SKM-1 treated with dmso at 0.1 percent for 144 hours (cell line): ENCODE data around the gene CACNA1I.

ENCODE experiments used
- DNase-seq: peaks from one replicate; lab custom pipeline; 2025; ENCODE audit not compliant: unreplicated experiment; lab: John Stamatoyannopoulos, UW

The CACNA1I gene

GRCh38 chr22:39664485-39665200 lies 94.1 kb downstream of the CACNA1I start:
- DNase-seq = no peak

- no peak for DNase-seq
Measured at GRCh38 chr22:39665229-39665628, 94.7 kb downstream of the CACNA1I start.

GRCh38 chr22:39665661-39666431 lies 95.3 kb downstream of the CACNA1I start:
- no peak for DNase-seq

GRCh38 chr22:39666495-39666894 lies 95.9 kb downstream of the CACNA1I start:
- no peak for DNase-seq

- DNase-seq = no peak
Measured at GRCh38 chr22:39666926-39667325, 96.4 kb downstream of the CACNA1I start.

- DNase-seq = no peak
Measured at GRCh38 chr22:39669432-39669831, 98.9 kb downstream of the CACNA1I start.

GRCh38 chr22:39671936-39672335 lies 101.4 kb downstream of the CACNA1I start:
- no peak for DNase-seq

GRCh38 chr22:39674536-39674935 lies 104.0 kb downstream of the CACNA1I start:
- no peak for DNase-seq

GRCh38 chr22:39675947-39676346 lies 105.4 kb downstream of the CACNA1I start:
- DNase-seq = no peak

GRCh38 chr22:39677967-39678366 lies 107.4 kb downstream of the CACNA1I start:
- no peak for DNase-seq

GRCh38 chr22:39678862-39679490 lies 108.4 kb downstream of the CACNA1I start:
- no peak for DNase-seq

GRCh38 chr22:39679652-39680051 lies 109.1 kb downstream of the CACNA1I start:
- DNase-seq = no peak

- DNase-seq = no peak
Measured at GRCh38 chr22:39680486-39680885, 109.9 kb downstream of the CACNA1I start.

GRCh38 chr22:39681038-39681861 lies 110.7 kb downstream of the CACNA1I start:
- DNase-seq = no peak

- DNase-seq = no peak
Measured at GRCh38 chr22:39682994-39683393, 112.4 kb downstream of the CACNA1I start.

GRCh38 chr22:39683639-39684038 lies 113.1 kb downstream of the CACNA1I start:
- DNase-seq = no peak

GRCh38 chr22:39684702-39685281 lies 114.2 kb downstream of the CACNA1I start:
- no peak for DNase-seq

GRCh38 chr22:39685336-39686177 lies 115.0 kb downstream of the CACNA1I start:
- no peak for DNase-seq

- no peak for DNase-seq
Measured at GRCh38 chr22:39686178-39686620, 115.6 kb downstream of the CACNA1I start.
